SU-DHL-6 (cell line): ENCODE data around the gene THSD4.

Source experiments
- H2AFZ ChIP-seq: fragments of 200-600 bp; sonication (generic); 2 replicates; pipeline ENCODE4 v1.6.1; 2014; ENCODE audit warnings: low read depth, mild to moderate bottlenecking, moderate library complexity, mixed read lengths, antibody characterized with exemption, low read length; ENCODE audit not compliant: severe bottlenecking
- H3F3A ChIP-seq: fragments of 200-600 bp; shearing (Covaris generic); 2 replicates; pipeline ENCODE4 v1.6.0; 2016; ENCODE audit warnings: antibody characterized with exemption, mild to moderate bottlenecking; ENCODE audit not compliant: insufficient read depth
- H3K27ac ChIP-seq: fragments of 200-600 bp; sonication (generic); 2 replicates; pipeline ENCODE4 v1.5.1; 2016; ENCODE audit warnings: low read depth, mild to moderate bottlenecking, low read length, moderate library complexity, mixed read lengths
- H3K27me3 ChIP-seq: fragments of 200-600 bp; sonication (generic), shearing (Covaris generic); 2 replicates; pipeline ENCODE4 v1.6.0; 2014; ENCODE audit warnings: mild to moderate bottlenecking, low read length
- H3K36me3 ChIP-seq: fragments of 200-600 bp; sonication (generic); 2 replicates; pipeline ENCODE4 v1.6.1; 2014; ENCODE audit warnings: mild to moderate bottlenecking, low read length, mixed read lengths
- H3K4me2 ChIP-seq: fragments of 300-600, 200-600 bp; shearing (Covaris generic), sonication (generic); 2 replicates; pipeline ENCODE4 v1.6.0; 2014; ENCODE audit warnings: low read length, low read depth, mild to moderate bottlenecking; ENCODE audit not compliant: poor library complexity, severe bottlenecking
- H3K4me3 ChIP-seq: fragments of 200-600 bp; sonication (generic); 2 replicates; pipeline ENCODE4 v1.5.1; 2014; ENCODE audit warnings: antibody characterized with exemption, low read length, mild to moderate bottlenecking, mixed read lengths; ENCODE audit not compliant: insufficient read depth, poor library complexity, severe bottlenecking
- H3K79me2 ChIP-seq: fragments of 200-600 bp; sonication (generic); 2 replicates; pipeline ENCODE4 v1.6.1; 2014; ENCODE audit warnings: mild to moderate bottlenecking, low read length, moderate library complexity; ENCODE audit not compliant: insufficient read depth
- H3K9ac ChIP-seq: fragments of 200-600 bp; sonication (generic); 2 replicates; pipeline ENCODE4 v1.7.0; 2014; ENCODE audit warnings: mild to moderate bottlenecking, low read length
- H3K9me2 ChIP-seq: fragments of 200-600 bp; sonication (generic); replicated peaks from 2 replicates; pipeline ENCODE4 v1.6.1; 2014; ENCODE audit warnings: low read length; ENCODE audit not compliant: insufficient read depth
- H3K9me3 ChIP-seq: fragments of 200-600 bp; sonication (generic); 2 replicates; pipeline ENCODE4 v1.6.1; 2014; ENCODE audit warnings: low read length, mixed read lengths; ENCODE audit not compliant: insufficient read depth
- H4K20me1 ChIP-seq: fragments of 200-600 bp; sonication (generic); 2 replicates; pipeline ENCODE4 v1.6.1; 2014; ENCODE audit warnings: low read depth, mild to moderate bottlenecking, antibody characterized with exemption, low read length, moderate library complexity, mixed read lengths
- CTCF ChIP-seq: fragments of 200-600 bp; sonication (generic); IDR thresholded peaks from one replicate; pipeline ENCODE4 v1.5.1; 2017; ENCODE audit warnings: antibody characterized with exemption, mild to moderate bottlenecking, low read length, moderate library complexity; ENCODE audit not compliant: insufficient read depth, poor library complexity, severe bottlenecking
- EZH2phosphoT487 ChIP-seq: fragments of 200-600 bp; sonication (generic), shearing (Covaris generic); conservative IDR thresholded peaks from 2 replicates; pipeline ENCODE4 v1.6.1; 2018; ENCODE audit warnings: mild to moderate bottlenecking, antibody characterized with exemption, low read length, moderate library complexity, mixed read lengths

THSD4 gene

GRCh38 chr15:71293723-71294122, 178.5 kb downstream of the THSD4 start:
- Histone ChIP-seq H3K9me2 (no peaks in the 10 kb centered on the region), H3K4me2 (no peak overlapping the region), H3K4me3 (no peak overlapping the region), H3K27me3 (no peaks in the 10 kb centered on the region; the same call in 1 of the 2 replicates), H3K9me3 (no peaks in the 10 kb centered on the region), H4K20me1 (no peaks in the 10 kb centered on the region), H3K79me2 (no peaks in the 10 kb centered on the region), H3F3A (no peaks in the 10 kb centered on the region), H3K27ac (no peak overlapping the region), H3K36me3 (no peaks in the 10 kb centered on the region), H2AFZ (no peak overlapping the region), H3K9ac (no peak overlapping the region)
- TF ChIP-seq CTCF = no peak
- TF ChIP-seq EZH2phosphoT487 = no peak

- no peaks in the 10 kb centered on the region for H3K9me2 ChIP-seq
- TF ChIP-seq EZH2phosphoT487 = no peak
- no peak for TF ChIP-seq CTCF
- H3K9me3 ChIP-seq = no peaks in the 10 kb centered on the region
- no peaks in the 10 kb centered on the region for H3K36me3 ChIP-seq
- H3F3A ChIP-seq = no peaks in the 10 kb centered on the region
- H4K20me1 ChIP-seq = no peaks in the 10 kb centered on the region
- H3K79me2 ChIP-seq = no peaks in the 10 kb centered on the region
- H3K27ac ChIP-seq = no peak overlapping the region
- H3K9ac ChIP-seq = no peak overlapping the region
- no peak overlapping the region for H3K4me2 ChIP-seq
- no peaks in the 10 kb centered on the region; the same call in 1 of the 2 replicates for H3K27me3 ChIP-seq
- H2AFZ ChIP-seq = no peak overlapping the region
- H3K4me3 ChIP-seq = no peak overlapping the region
Observed at GRCh38 chr15:71294251-71294910, 179.1 kb downstream of the THSD4 start.

GRCh38 chr15:71294911-71295602, 179.8 kb downstream of the THSD4 start:
- no peaks in the 10 kb centered on the region for H3K79me2 ChIP-seq
- H3K9ac ChIP-seq = no peak overlapping the region
- H3K27ac ChIP-seq = no peak overlapping the region
- no peak overlapping the region for H3K4me3 ChIP-seq
- H3F3A ChIP-seq = no peaks in the 10 kb centered on the region
- H2AFZ ChIP-seq = no peak overlapping the region
- no peaks in the 10 kb centered on the region for H3K36me3 ChIP-seq
- no peaks in the 10 kb centered on the region for H4K20me1 ChIP-seq
- TF ChIP-seq CTCF (no peak), EZH2phosphoT487 (no peak)
- H3K9me2 ChIP-seq = no peaks in the 10 kb centered on the region
- no peaks in the 10 kb centered on the region; the same call in 1 of the 2 replicates for H3K27me3 ChIP-seq
- no peak overlapping the region for H3K4me2 ChIP-seq
- no peaks in the 10 kb centered on the region for H3K9me3 ChIP-seq
